AG04449 (cell line): ENCODE results near the gene COG5.
A peak's percentile ranks its signal among the peaks of the same experiment; 100 is the strongest.

Experiments used
- CTCF ChIA-PET: fragments of 350-600 bp; formaldehyde crosslinking; extraction: SDS; loops from one replicate; lab custom pipeline; 2021; ENCODE audit warnings: antibody characterized with exemption; lab: Yijun Ruan, JAX
- POLR2A ChIA-PET: fragments of 400-600, 350-600 bp; formaldehyde crosslinking; extraction: SDS; loops from one replicate; lab custom pipeline; 2020; ENCODE audit warnings: antibody characterized with exemption, inconsistent platforms; lab: Yijun Ruan, JAX
- DNase-seq: peaks from one replicate; pipeline ENCODE4 v3.0.0-alpha.2; 2010; ENCODE audit warnings: low read depth, low spot score
- H3K4me3 ChIP-seq: 2 replicates; pipeline ENCODE4 v1.5.1; 2011; ENCODE audit warnings: low read depth, mild to moderate bottlenecking, control low read depth, low read length
- TF ChIP-seq, protein P1 (sequence below): IDR thresholded peaks from one replicate; pipeline ENCODE4 v1.5.1; 2011; ENCODE audit warnings: mild to moderate bottlenecking, moderate library complexity, low read length, control low read depth, inconsistent platforms; ENCODE audit not compliant: insufficient read depth; ENCODE audit errors: missing control alignments

The COG5 gene

DNA sequence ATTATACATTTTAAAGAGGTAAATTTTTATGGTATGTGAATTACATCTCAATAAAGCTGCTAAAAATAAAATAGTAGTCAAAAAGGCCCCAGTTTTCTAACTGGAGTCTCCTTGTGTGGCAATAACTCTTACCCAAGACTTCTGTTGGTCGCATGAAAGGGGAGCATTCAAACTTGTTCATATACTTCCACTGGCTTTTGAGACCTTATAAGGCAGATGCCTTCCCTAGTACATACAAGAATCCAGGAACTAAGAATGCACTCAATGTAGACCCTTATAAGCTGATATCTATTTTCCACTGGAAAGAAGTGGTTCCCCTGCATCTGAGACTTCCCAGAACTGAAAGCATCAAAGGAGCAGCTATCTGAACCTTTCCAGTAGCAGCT is 29.3 kb upstream of the COG5 start:
- DNase-seq = no peak
- POLR2A ChIA-PET = interaction anchor here (1.0 kb wide), 1 partner anchor 29 kb away, joined by 5 read pairs; the partner anchor contains the start of genes COG5 and DUS4L
- CTCF ChIA-PET = interaction anchor here (0.7 to 2.9 kb wide), 5 partner anchors 10 to 149 kb away, joined by 3 to 9 read pairs (median 4); no protein-coding TSS in a partner anchor
- no peak overlapping the region for H3K4me3 ChIP-seq
- TF ChIP-seq, protein P1, sequence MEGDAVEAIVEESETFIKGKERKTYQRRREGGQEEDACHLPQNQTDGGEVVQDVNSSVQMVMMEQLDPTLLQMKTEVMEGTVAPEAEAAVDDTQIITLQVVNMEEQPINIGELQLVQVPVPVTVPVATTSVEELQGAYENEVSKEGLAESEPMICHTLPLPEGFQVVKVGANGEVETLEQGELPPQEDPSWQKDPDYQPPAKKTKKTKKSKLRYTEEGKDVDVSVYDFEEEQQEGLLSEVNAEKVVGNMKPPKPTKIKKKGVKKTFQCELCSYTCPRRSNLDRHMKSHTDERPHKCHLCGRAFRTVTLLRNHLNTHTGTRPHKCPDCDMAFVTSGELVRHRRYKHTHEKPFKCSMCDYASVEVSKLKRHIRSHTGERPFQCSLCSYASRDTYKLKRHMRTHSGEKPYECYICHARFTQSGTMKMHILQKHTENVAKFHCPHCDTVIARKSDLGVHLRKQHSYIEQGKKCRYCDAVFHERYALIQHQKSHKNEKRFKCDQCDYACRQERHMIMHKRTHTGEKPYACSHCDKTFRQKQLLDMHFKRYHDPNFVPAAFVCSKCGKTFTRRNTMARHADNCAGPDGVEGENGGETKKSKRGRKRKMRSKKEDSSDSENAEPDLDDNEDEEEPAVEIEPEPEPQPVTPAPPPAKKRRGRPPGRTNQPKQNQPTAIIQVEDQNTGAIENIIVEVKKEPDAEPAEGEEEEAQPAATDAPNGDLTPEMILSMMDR = no peak

GRCh38 chr7:107592361-107593024 is 28.8 kb upstream of the COG5 start:
- peak; percentile 88 for DNase-seq
- H3K4me3 ChIP-seq = no peak overlapping the region
- ChIA-PET CTCF (interaction anchor here (0.6 to 2.9 kb wide), 6 partner anchors 10 to 758 kb away, joined by 3 to 9 read pairs (median 4); no protein-coding TSS in a partner anchor), POLR2A (interaction anchor here (1.0 kb wide), 1 partner anchor 28 kb away, joined by 5 read pairs; the partner anchor contains the start of genes COG5 and DUS4L)
- TF ChIP-seq, protein P1 = no peak

DNA sequence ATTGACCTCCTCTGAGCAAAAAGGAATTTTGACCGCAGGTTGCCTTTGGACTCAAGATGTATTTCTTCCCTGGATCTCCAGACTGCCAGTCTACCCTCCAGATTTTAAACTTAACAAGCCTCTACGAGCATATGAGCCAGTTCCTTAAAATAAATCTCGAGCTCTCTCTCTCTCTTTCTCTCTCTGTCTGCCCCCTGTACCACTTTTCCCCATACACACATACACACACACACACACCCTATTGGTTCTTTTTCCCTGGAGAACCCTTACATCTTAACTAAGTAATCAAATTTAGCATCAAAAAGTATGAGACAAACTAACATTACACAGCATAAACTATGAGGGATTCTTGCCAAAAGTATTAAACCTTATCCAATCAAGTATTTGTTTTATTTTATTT is 27.7 kb upstream of the COG5 start:
- no peak for DNase-seq
- TF ChIP-seq, protein P1 = no peak
- POLR2A ChIA-PET = no interaction called here
- CTCF ChIA-PET = interaction anchor here (2.9 kb wide), 1 partner anchor 128 kb away, joined by 9 read pairs; no protein-coding TSS in a partner anchor
- H3K4me3 ChIP-seq = no peak overlapping the region

DNA sequence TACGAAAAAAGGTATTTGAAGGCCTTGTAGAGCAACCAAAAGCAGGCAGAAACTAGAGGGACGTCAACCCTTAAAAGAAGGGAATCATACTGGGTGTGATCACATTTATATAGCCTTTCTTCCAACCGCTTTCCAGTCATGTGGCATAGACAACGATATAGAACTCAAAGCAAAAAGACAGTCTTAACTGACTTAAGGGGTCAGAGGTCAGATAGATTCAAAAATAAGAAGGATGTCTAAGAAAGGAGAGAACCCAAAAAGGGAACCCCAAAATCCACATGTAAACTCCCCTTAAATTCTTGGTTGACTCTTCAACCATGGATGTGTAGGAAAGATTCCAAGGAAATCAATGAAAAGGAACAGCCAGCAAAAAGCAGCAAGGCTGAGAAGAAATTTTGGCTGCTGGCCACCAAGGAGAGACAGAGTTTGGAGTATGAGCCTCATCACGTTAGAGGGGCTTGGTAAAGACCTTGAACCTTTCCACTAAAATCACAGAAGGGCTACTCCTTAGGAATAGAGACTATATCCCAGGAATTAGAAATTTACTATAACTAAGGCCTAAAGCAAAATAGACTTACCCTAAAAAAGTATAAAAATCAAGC is 24.9 kb upstream of the COG5 start:
- POLR2A ChIA-PET = no interaction called here
- no peak for DNase-seq
- TF ChIP-seq, protein P1 = no peak
- CTCF ChIA-PET = no interaction called here
- H3K4me3 ChIP-seq = no peak overlapping the region

GRCh38 chr7:107584716-107585115 is 21.0 kb upstream of the COG5 start:
- TF ChIP-seq, protein P1 = no peak
- ChIA-PET CTCF (interaction anchor here (0.9 kb wide), 1 partner anchor 122 kb away, joined by 3 read pairs; no protein-coding TSS in a partner anchor), POLR2A (no interaction called here)
- H3K4me3 ChIP-seq = no peak overlapping the region
- DNase-seq = no peak

DNA sequence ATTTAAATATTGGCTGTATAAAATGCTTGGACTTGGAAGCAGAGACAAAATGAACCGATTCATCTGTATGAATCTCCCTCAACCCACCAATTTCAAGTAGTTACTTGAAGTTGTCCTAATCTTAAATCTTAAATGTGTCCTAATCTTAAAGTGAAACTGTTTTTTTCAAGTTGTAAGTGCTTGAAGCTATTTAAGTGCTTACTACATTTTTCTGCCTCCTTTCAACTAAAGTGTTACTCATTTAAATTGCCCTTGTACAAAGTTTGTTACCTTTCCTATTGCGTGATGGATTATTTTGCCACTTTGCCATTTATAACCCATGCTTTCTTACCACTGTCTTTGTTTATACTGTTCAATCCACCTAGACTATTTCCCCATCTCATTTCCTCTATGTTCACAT is 19.2 kb upstream of the COG5 start:
- TF ChIP-seq, protein P1 = no peak
- ChIA-PET CTCF (interaction anchor here (2.3 kb wide), 1 partner anchor 10 kb away, joined by 7 read pairs; no protein-coding TSS in a partner anchor), POLR2A (no interaction called here)
- no peak for DNase-seq
- no peak overlapping the region for H3K4me3 ChIP-seq
